ENCODE data around the gene TMEM143.
"Not testable (repeated sequence)": the region's sequence is repeated elsewhere in the genome, so short reads cannot be mapped to it uniquely, and the experiment has no call there.

The TMEM143 gene

DNA sequence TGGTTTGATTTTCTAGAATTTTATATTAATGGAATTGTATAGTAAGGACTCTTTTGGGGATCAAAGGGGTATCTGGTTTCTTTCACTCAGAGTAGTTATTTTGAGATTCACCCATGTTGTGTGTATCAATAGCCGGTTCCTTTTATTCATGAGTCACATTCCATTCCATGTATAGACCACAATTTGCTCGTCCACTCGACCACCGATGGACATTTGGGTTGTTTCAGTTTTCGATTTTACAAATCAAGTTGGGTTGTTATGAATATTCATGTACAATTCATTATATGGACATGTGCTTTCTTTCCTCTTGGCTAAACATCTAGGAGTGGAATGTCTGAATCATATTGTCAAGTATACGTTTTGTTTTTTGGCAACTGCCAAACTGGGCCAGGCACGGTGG, 48.0 kb downstream of the TMEM143 start:
- no peak overlapping the region for H3K4me2 ChIP-seq (ENCODE audit: low read depth, low read length, poor library complexity, severe bottlenecking)
- H2AFZ ChIP-seq (ENCODE audit: low read length) = no peak overlapping the region
- no peaks in the 10 kb centered on the region for H4K20me1 ChIP-seq (ENCODE audit: insufficient read depth, low read length, poor library complexity, severe bottlenecking)
- H3F3A ChIP-seq (ENCODE audit: low read depth) = no peaks in the 10 kb centered on the region
- TF ChIP-seq, protein P1, sequence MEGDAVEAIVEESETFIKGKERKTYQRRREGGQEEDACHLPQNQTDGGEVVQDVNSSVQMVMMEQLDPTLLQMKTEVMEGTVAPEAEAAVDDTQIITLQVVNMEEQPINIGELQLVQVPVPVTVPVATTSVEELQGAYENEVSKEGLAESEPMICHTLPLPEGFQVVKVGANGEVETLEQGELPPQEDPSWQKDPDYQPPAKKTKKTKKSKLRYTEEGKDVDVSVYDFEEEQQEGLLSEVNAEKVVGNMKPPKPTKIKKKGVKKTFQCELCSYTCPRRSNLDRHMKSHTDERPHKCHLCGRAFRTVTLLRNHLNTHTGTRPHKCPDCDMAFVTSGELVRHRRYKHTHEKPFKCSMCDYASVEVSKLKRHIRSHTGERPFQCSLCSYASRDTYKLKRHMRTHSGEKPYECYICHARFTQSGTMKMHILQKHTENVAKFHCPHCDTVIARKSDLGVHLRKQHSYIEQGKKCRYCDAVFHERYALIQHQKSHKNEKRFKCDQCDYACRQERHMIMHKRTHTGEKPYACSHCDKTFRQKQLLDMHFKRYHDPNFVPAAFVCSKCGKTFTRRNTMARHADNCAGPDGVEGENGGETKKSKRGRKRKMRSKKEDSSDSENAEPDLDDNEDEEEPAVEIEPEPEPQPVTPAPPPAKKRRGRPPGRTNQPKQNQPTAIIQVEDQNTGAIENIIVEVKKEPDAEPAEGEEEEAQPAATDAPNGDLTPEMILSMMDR (conservative IDR thresholded peaks at IDR 0.05; ENCODE audit: low read length) = no peak
- TF ChIP-seq EZH2phosphoT487 (IDR thresholded peaks at IDR 0.05; ENCODE audit: borderline replicate concordance) = no peak
- H3K9me2 ChIP-seq (replicated peaks; ENCODE audit: low read depth, low read length) = no peaks in the 10 kb centered on the region
- H3K9me3 ChIP-seq (ENCODE audit: insufficient read depth, low read depth, low read length) = no peaks in the 10 kb centered on the region
- H3K4me3 ChIP-seq (ENCODE audit: low read length, poor library complexity, severe bottlenecking) = no peak overlapping the region
- H3K36me3 ChIP-seq (ENCODE audit: insufficient read depth, low read length) = no peaks in the 10 kb centered on the region
- no peak overlapping the region for H3K9ac ChIP-seq (ENCODE audit: low read depth, low read length, poor library complexity, severe bottlenecking)
- H3K79me2 ChIP-seq (ENCODE audit: insufficient read depth, low read length) = no peaks in the 10 kb centered on the region
- H3K4me1 ChIP-seq (ENCODE audit: insufficient read depth, low read length, poor library complexity, severe bottlenecking) = peaks cover 13% of the 10 kb centered on the region
- H3K27me3 ChIP-seq (ENCODE audit: insufficient read depth, low read length, poor library complexity, severe bottlenecking) = no peaks in the 10 kb centered on the region

DNA sequence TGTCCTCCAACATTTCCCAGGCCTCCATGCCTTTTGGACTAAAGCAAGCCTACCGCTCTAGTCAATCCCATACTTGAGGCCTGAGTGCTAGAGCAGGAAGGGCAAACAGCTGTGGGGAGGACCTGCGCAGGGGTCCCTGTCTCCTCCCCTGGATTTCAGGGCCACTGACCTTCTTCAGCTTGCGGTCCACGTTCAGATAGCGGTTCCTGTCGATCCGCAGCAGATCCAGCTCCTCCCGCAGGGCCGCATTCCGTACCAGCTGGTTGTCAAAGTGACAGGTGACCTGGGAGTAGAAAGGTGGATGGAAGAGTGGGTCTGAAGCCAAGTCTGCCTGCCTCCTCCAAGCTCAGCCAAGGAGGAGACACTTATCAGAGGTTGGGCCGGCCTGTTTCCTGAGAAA, 52.4 kb downstream of the TMEM143 start:
- no peak for TF ChIP-seq EZH2phosphoT487 (IDR thresholded peaks at IDR 0.05; ENCODE audit: borderline replicate concordance)
- TF ChIP-seq, protein P1 (conservative IDR thresholded peaks at IDR 0.05; ENCODE audit: low read length) = no peak
- no peaks in the 10 kb centered on the region for H3K36me3 ChIP-seq (ENCODE audit: insufficient read depth, low read length)

DNA sequence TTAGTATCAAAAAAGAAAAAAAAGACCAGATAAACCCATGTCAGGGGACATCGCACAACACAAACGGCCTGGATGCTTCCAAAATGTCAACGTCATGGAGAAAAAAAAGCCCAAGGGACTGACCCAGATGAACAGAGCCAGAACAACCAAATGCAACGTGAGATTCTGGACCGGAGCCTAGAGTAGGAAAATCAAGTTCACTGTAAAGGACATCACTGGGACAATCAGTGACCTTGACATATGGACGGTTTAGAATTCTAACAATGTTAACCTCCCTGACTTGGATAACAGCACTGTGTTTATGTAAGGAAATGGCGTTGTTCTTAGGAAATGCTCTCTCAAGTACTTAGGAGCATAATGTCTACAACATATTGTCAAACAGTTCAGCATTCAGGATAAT, 53.5 kb downstream of the TMEM143 start:
- no peaks in the 10 kb centered on the region for H3K9me3 ChIP-seq (ENCODE audit: insufficient read depth, low read depth, low read length)
- no peaks in the 10 kb centered on the region for H3F3A ChIP-seq (ENCODE audit: low read depth)
- no peaks in the 10 kb centered on the region for H3K79me2 ChIP-seq (ENCODE audit: insufficient read depth, low read length)
- no peak overlapping the region for H3K4me2 ChIP-seq (ENCODE audit: low read depth, low read length, poor library complexity, severe bottlenecking)
- no peaks in the 10 kb centered on the region for H3K9me2 ChIP-seq (replicated peaks; ENCODE audit: low read depth, low read length)
- H3K4me3 ChIP-seq (ENCODE audit: low read length, poor library complexity, severe bottlenecking) = no peak overlapping the region
- no peak overlapping the region for H3K9ac ChIP-seq (ENCODE audit: low read depth, low read length, poor library complexity, severe bottlenecking)
- H3K27me3 ChIP-seq (ENCODE audit: insufficient read depth, low read length, poor library complexity, severe bottlenecking) = no peaks in the 10 kb centered on the region
- no peaks in the 10 kb centered on the region for H3K36me3 ChIP-seq (ENCODE audit: insufficient read depth, low read length)
- H3K4me1 ChIP-seq (ENCODE audit: insufficient read depth, low read length, poor library complexity, severe bottlenecking) = no peaks in the 10 kb centered on the region
- TF ChIP-seq, protein P1 (conservative IDR thresholded peaks at IDR 0.05; ENCODE audit: low read length) = no peak
- TF ChIP-seq EZH2phosphoT487 (IDR thresholded peaks at IDR 0.05; ENCODE audit: borderline replicate concordance) = no peak
- H2AFZ ChIP-seq (ENCODE audit: low read length) = no peak overlapping the region
- H4K20me1 ChIP-seq (ENCODE audit: insufficient read depth, low read length, poor library complexity, severe bottlenecking) = no peaks in the 10 kb centered on the region

More for the DNA sequence above, 52.4 kb downstream of the TMEM143 start:
- no peaks in the 10 kb centered on the region for H3K4me1 ChIP-seq (ENCODE audit: insufficient read depth, low read length, poor library complexity, severe bottlenecking)
- no peaks in the 10 kb centered on the region for H4K20me1 ChIP-seq (ENCODE audit: insufficient read depth, low read length, poor library complexity, severe bottlenecking)
- no peaks in the 10 kb centered on the region for H3K27me3 ChIP-seq (ENCODE audit: insufficient read depth, low read length, poor library complexity, severe bottlenecking)
- H2AFZ ChIP-seq (ENCODE audit: low read length) = no peak overlapping the region
- H3K9me3 ChIP-seq (ENCODE audit: insufficient read depth, low read depth, low read length) = no peaks in the 10 kb centered on the region
- no peaks in the 10 kb centered on the region for H3K9me2 ChIP-seq (replicated peaks; ENCODE audit: low read depth, low read length)
- H3K9ac ChIP-seq (ENCODE audit: low read depth, low read length, poor library complexity, severe bottlenecking) = no peak overlapping the region
- no peaks in the 10 kb centered on the region for H3F3A ChIP-seq (ENCODE audit: low read depth)
- H3K79me2 ChIP-seq (ENCODE audit: insufficient read depth, low read length) = no peaks in the 10 kb centered on the region
- H3K4me3 ChIP-seq (ENCODE audit: low read length, poor library complexity, severe bottlenecking) = no peak overlapping the region
- no peak overlapping the region for H3K4me2 ChIP-seq (ENCODE audit: low read depth, low read length, poor library complexity, severe bottlenecking)

DNA sequence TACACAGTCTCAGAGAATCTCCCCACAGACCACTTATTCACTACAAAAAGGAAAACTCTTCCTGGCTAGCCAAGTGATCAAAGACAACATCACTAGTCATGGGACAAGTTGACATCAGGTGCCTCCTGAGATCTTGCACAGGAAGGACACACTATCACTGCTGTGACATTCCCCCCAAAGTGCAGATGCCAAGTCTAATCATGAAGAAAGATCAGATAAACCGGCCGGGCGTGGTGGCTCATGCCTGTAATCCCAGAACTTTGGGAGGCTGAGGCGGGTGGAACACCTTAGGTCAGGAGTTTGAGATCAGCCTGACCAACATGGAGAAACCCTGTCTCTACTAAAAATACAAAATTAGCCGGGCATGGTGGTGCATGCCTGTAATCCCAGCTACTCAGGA, 54.0 kb downstream of the TMEM143 start:
- not testable (repeated sequence) for H3K9ac ChIP-seq (ENCODE audit: low read depth, low read length, poor library complexity, severe bottlenecking); H4K20me1 ChIP-seq (ENCODE audit: insufficient read depth, low read length, poor library complexity, severe bottlenecking); H3K27me3 ChIP-seq (ENCODE audit: insufficient read depth, low read length, poor library complexity, severe bottlenecking); H3K4me2 ChIP-seq (ENCODE audit: low read depth, low read length, poor library complexity, severe bottlenecking); H3K36me3 ChIP-seq (ENCODE audit: insufficient read depth, low read length); H3K9me2 ChIP-seq (replicated peaks; ENCODE audit: low read depth, low read length); H3K4me1 ChIP-seq (ENCODE audit: insufficient read depth, low read length, poor library complexity, severe bottlenecking); H3K79me2 ChIP-seq (ENCODE audit: insufficient read depth, low read length); H3K4me3 ChIP-seq (ENCODE audit: low read length, poor library complexity, severe bottlenecking); H3K9me3 ChIP-seq (ENCODE audit: insufficient read depth, low read depth, low read length); H2AFZ ChIP-seq (ENCODE audit: low read length); H3F3A ChIP-seq (ENCODE audit: low read depth)

Measured in Loucy (cell line).